Astrocyte of the spinal cord (primary cell): ENCODE data around the gene FNDC3B.

Source experiments
- DNase-seq: peaks from one replicate; pipeline ENCODE4 v3.0.0; 2011; ENCODE audit warnings: low read depth, low spot score
- H3K4me3 ChIP-seq: 2 replicates; pipeline ENCODE4 v1.5.1; 2011; ENCODE audit warnings: low read depth, mild to moderate bottlenecking, low read length, moderate library complexity
- CTCF ChIP-seq: IDR thresholded peaks from 2 replicates; pipeline ENCODE4 v1.5.1; 2012; ENCODE audit warnings: low read depth, mild to moderate bottlenecking, low read length, inconsistent platforms
- in situ Hi-C: cut with HindIII; loops from 2 replicates; pipeline ENCODE4 v1.10.0; 2017; ENCODE audit warnings: low sequenced_read_pairs

FNDC3B gene

GRCh38 chr3:172268425-172268824 lies 229.0 kb downstream of the FNDC3B start:
- TF ChIP-seq CTCF, result no peak
- no peak for DNase-seq
- in situ Hi-C loops, result no loop called here
- no peak overlapping the region for H3K4me3 ChIP-seq

DNA sequence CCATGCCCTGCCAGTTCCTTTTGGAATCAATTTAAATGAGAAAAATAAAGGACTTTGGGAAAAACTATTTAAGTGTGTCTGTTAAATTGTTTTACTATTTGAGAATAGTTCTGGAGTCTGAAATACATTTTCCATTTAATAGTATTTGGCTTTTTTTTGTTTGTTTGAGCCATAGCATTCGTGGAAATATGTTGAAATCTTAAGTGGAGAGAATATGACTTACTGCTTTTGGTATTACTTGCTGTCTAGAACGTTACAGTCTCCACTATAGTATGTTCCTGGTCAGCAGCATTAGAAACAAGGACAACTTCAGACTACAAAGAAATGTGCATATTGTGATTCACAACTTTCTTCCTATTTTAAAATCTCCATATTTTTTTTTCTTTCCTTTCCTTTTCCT lies 229.5 kb downstream of the FNDC3B start:
- DNase-seq, result no peak
- no peak overlapping the region for H3K4me3 ChIP-seq
- in situ Hi-C loops, result no loop called here
- TF ChIP-seq CTCF, result no peak

DNA sequence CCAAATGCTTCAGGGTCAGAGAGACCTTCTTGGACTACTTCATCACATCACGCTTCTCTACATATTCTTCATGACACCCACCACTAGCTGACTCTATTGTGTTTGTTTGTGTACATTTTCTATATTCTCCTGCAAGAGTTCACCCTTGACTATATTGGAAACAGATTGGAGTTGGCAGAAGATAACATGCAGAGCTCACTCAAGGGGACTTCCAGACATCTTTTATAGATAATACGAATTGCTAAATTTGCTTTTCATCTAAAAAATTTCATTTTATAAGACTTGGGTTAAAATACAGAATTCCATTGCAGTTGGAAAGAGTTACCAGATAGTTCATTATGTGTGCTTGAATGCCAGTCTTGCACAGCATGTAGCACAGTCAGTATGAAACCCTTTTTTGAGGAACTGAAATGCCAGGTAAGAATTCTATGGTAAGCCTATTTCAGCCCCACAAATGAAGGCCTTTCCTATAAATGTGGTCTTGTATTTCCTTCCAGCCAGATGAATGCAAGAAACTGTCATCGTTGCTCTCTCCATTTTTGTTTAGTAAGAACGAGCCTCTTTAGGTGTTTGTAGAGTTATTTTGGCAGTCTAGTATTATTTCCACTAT lies 231.3 kb downstream of the FNDC3B start:
- no peak for TF ChIP-seq CTCF
- no peak overlapping the region for H3K4me3 ChIP-seq
- in situ Hi-C loops, result no loop called here
- DNase-seq, result no peak

- no peak for TF ChIP-seq CTCF
- in situ Hi-C loops, result no loop called here
- H3K4me3 ChIP-seq, result no peak overlapping the region
- DNase-seq, result no peak
Observed at GRCh38 chr3:172271386-172271976, 232.1 kb downstream of the FNDC3B start.

- in situ Hi-C loops, result no loop called here
- no peak for DNase-seq
- TF ChIP-seq CTCF, result no peak
- no peak overlapping the region for H3K4me3 ChIP-seq
Observed at GRCh38 chr3:172272698-172273097, 233.3 kb downstream of the FNDC3B start.

DNA sequence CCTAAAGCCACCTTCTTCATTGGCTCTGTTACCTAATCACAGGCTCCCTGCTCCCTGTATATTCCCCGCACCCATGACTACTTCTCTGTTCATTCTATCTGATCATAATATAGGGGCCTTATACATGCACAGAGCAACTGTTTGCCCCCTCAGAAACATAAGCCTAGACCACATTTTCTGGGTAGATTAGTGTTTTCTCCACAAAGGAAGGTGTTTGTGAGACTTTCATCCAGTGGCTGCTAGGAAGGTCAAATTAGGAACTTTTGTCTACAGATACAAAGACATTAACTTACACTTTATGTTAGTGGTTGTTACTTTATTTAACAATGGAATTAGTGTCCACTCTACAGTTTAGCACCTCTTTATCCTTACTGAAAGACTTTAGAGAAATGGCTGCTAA lies 234.0 kb downstream of the FNDC3B start:
- TF ChIP-seq CTCF, result no peak
- H3K4me3 ChIP-seq, result no peak overlapping the region
- no peak for DNase-seq
- in situ Hi-C loops, result no loop called here
